Measurements from ENCODE around the gene GALNT18. TPM values are rescaled to one million over a fixed set of nuclear protein-coding genes. Genes with fewer than 3 reads are reported as not detected.

GALNT18 gene
- polyA plus RNA-seq, 1 donor (not counting 4 experiments of a cell fraction or from before 2014, with no cell fraction given) = 27.2 TPM

DNA sequence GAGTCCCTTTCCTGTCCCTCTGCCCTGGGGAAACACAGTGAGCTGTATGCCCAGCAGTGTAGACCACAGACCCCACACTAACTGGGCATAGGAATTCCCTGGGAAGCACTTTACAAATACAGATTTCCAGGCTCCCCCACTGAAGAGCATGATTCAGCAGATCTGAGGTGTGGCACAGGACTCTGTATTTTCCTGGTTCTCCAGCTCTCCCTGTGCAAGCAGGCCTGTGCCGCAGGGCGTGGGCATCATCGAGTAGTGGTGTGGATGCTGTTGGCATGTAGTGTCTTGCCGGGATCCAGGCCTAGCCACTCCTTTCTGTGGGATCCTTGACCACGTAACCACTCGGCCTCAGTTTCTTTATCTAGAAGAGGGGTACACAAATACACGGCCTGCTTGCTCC is 49.9 kb downstream of the GALNT18 start:
- Histone ChIP-seq H3K4me2 (ENCODE audit: control insufficient read depth, extremely low read depth, insufficient read depth, low read depth, low read length) (no peak overlapping the region), H3K9me3 (ENCODE audit: control insufficient read depth, low read depth, low read length) (no peaks in the 10 kb centered on the region), H4K20me1 (ENCODE audit: control insufficient read depth, extremely low read depth, insufficient read depth, low read length) (no peaks in the 10 kb centered on the region), H3K36me3 (ENCODE audit: control insufficient read depth in 2 of 2, extremely low read depth in 1 of 2, insufficient read depth in 2 of 2, low read length in 2 of 2) (peaks cover 0 to 1% of the 10 kb centered on the region in 2 experiments), H3K9me1 (ENCODE audit: control insufficient read depth, extremely low read depth, insufficient read depth, low read length) (no peaks in the 10 kb centered on the region), H3K4me1 (ENCODE audit: control insufficient read depth, extremely low read depth, insufficient read depth, low read length) (peaks cover 52% of the 10 kb centered on the region), H3K27me3 (ENCODE audit: control insufficient read depth, extremely low read depth, insufficient read depth, low read length) (no peaks in the 10 kb centered on the region), H3K27ac (ENCODE audit: control insufficient read depth, insufficient read depth, low read length) (no peak overlapping the region), H3K9ac (ENCODE audit: control insufficient read depth, extremely low read depth, insufficient read depth, low read length) (no peak overlapping the region), H3K4me3 (ENCODE audit: control insufficient read depth in 2 of 3, extremely low read depth in 1 of 3, insufficient read depth in 2 of 3, low read depth in 1 of 3, low read length in 3 of 3) (no peak overlapping the region), H2AFZ (ENCODE audit: control insufficient read depth, low read length) (no peak overlapping the region), H3K79me2 (ENCODE audit: control insufficient read depth, insufficient read depth, low read length) (peaks cover 14% of the 10 kb centered on the region)
- dilution Hi-C loops (cut with MboI; ENCODE audit: extremely low pct_ligation_motif_present, low sequenced_read_pairs) = no loop called here
- DNase-seq (ENCODE audit: low read depth, low spot score) (no peak), FAIRE-seq (no peak)
- TF ChIP-seq CTCF (optimal IDR thresholded peaks at IDR 0.05 in 1 of 3, IDR thresholded peaks at IDR 0.05 in 1 of 3, conservative IDR thresholded peaks at IDR 0.05 in 1 of 3; ENCODE audit: extremely low read depth in 1 of 3, insufficient read depth in 2 of 3, low read length in 3 of 3) = no peak
- no peak for TF ChIP-seq EZH2 (IDR thresholded peaks at IDR 0.05; ENCODE audit: low read length)

DNA sequence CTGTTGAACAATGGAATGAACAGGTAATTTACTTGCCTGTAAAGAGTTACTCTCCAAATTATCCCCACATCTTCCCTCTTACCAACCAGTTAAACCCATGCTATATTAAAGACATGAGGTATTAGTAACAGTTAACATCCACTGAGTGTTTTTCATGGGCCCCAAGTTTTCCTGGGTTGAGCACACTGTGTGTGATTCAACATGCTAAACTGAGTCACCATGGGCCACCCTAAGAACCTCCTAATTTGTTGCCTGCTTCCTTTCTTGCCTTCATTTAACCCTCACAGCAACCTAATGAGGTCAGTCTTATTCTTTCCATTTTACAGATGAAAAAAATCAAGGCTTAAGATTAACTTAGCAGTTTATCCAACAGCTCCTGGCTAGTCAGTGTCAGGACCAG is 51.0 kb downstream of the GALNT18 start:
- peak overlapping the region; percentile 5 for H3K9ac ChIP-seq (ENCODE audit: control insufficient read depth, extremely low read depth, insufficient read depth, low read length)
- dilution Hi-C loops (cut with MboI; ENCODE audit: extremely low pct_ligation_motif_present, low sequenced_read_pairs) = no loop called here
- FAIRE-seq = no peak
- no peaks in the 10 kb centered on the region for H3K9me3 ChIP-seq (ENCODE audit: control insufficient read depth, low read depth, low read length)
- DNase-seq (ENCODE audit: low read depth, low spot score) = no peak
- no peaks in the 10 kb centered on the region for H3K27me3 ChIP-seq (ENCODE audit: control insufficient read depth, extremely low read depth, insufficient read depth, low read length)
- TF ChIP-seq EZH2 (IDR thresholded peaks at IDR 0.05; ENCODE audit: low read length) (no peak), CTCF (optimal IDR thresholded peaks at IDR 0.05 in 1 of 3, IDR thresholded peaks at IDR 0.05 in 1 of 3, conservative IDR thresholded peaks at IDR 0.05 in 1 of 3; ENCODE audit: extremely low read depth in 1 of 3, insufficient read depth in 2 of 3, low read length in 3 of 3) (no peak)
- H3K79me2 ChIP-seq (ENCODE audit: control insufficient read depth, insufficient read depth, low read length) = peaks cover 18% of the 10 kb centered on the region
- peaks cover 54% of the 10 kb centered on the region for H3K4me1 ChIP-seq (ENCODE audit: control insufficient read depth, extremely low read depth, insufficient read depth, low read length)
- peak overlapping the region; percentile 69 for H3K4me2 ChIP-seq (ENCODE audit: control insufficient read depth, extremely low read depth, insufficient read depth, low read depth, low read length)
- no peaks in the 10 kb centered on the region for H4K20me1 ChIP-seq (ENCODE audit: control insufficient read depth, extremely low read depth, insufficient read depth, low read length)
- peak overlapping the region; percentile 96 for H3K27ac ChIP-seq (ENCODE audit: control insufficient read depth, insufficient read depth, low read length)
- no peaks in the 10 kb centered on the region for H3K36me3 ChIP-seq (ENCODE audit: control insufficient read depth in 2 of 2, extremely low read depth in 1 of 2, insufficient read depth in 2 of 2, low read length in 2 of 2)
- no peak overlapping the region for H3K4me3 ChIP-seq (ENCODE audit: control insufficient read depth in 2 of 3, extremely low read depth in 1 of 3, insufficient read depth in 2 of 3, low read depth in 1 of 3, low read length in 3 of 3)
- H3K9me1 ChIP-seq (ENCODE audit: control insufficient read depth, extremely low read depth, insufficient read depth, low read length) = no peaks in the 10 kb centered on the region
- H2AFZ ChIP-seq (ENCODE audit: control insufficient read depth, low read length) = no peak overlapping the region

Measured in keratinocyte (primary cell).